Measurements from ENCODE around the gene CAVIN2.
"Not testable (repeated sequence)": the region's sequence is repeated elsewhere in the genome, so short reads cannot be mapped to it uniquely, and the experiment has no call there.

The CAVIN2 gene

DNA sequence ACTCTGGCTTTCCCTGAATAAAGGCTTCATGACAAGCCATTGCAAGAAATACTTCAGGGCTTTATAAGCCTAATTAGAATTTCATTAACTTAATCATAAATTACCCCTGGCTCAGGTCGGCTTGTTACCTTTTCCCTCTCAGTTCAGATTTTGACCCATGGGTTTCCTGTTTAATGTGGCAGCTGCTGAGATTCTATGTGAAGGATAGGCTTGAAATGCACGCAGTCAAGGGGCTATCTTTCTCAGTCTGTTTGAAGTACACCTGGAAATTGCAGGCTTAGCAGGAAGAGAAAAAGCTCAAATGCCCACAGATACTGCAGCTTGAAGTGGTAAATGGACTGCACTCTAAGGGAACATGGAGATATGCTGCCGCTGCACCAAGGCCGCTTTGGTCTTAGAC, 49.4 kb downstream of the CAVIN2 start:
- no peak for DNase-seq

DNA sequence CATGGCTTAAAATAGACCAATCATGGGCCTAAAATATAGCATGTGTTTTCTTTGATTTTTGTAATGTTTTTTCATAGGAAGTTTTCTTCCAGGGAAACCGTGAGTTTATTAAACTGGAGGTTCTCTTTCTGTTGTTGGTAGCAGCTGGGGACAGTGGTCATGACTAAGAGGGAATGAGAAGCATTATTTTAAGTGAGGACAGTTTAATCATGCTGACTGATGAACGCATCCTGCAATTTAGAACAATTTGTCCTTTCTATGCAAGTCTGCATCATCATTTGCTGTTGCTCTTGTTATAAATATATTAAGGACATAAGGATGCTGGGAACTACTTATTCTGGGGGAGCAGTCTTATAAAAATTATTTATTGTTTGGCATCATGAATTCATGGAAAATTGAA, 51.2 kb downstream of the CAVIN2 start:
- no peak for DNase-seq

DNA sequence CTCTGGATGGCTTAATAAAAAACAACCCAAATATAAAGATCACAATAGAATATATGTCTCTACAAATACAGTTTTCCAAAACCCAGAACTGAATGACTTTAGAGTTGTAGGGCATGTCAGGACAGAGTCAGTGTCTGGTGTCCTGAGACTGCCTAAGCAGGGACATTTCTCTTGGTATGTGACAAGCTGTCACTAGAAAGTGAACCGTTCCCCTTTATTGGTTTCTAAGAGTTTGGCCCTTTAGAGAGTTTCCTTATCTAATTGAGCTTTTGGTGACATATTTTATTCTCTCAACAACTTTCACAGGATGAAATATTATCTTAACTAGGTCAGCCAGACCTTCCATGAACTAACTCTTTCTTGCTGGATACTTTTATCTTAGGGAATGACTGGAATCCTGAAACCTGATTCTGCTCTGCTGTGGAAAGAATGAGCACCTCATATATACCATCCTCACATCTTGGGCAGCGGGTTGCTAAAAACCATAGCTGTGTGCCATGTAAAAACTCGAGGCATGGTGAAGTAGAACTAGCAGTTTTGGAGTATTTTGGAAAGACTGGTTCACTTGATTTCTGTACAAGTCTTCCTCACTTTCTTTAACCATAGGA, 54.8 kb downstream of the CAVIN2 start:
- DNase-seq, result no peak

DNA sequence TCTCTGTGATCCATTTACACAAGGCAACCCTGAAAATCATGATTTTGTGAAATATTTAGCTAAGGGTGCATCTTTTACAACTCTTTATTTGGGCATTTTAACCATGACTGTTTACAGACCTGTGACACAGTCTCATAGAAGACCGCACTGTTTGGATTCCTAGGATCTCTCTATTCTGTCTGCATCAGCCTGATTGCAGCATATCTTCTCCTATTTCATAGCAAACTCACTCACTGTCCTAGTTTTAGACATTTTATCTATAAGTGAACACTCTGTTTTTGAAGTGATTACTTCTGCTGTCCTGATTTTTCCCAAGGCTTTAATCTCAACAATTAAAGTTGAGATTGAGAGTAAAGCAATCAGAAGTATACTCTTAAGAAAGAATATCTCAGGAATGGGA, 56.2 kb downstream of the CAVIN2 start:
- DNase-seq, result no peak

DNA sequence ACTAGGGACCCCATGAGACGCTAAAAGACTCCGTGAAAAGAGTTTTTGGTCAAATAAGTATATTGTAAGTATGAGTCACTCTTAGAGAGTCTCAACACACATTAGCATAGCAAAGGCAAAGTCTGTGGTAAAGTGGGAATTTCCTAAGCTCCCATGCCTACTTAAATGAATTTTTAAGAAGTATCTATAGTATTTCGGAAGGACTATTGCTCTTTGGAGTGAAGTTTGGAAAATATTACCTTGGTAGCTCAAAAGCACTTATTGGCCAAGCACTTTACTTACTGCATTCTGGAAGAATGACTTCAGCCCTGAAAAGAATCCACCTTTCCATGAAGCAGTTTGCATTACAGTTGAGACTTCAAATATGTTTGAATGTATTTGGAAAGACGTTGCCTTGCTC, 57.1 kb downstream of the CAVIN2 start:
- no peak for DNase-seq

DNA sequence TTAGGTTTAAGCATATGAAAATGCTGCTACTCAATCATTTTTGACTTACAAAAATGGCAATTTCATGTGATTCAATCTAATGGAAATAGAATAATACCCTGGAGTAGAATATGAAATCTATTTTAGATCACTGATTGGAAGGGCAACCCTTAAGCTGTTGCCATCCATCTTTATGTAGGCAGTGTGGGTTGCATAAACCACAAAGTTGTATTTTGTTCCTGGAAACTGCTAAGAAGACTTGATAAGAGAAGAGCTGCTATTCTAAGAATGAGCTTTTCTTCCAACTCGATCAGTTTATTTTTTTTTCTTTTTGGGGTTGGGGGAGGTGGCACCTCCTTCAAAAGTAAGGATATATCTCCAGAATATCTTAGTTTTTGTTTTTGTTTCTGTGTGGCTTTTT, 60.2 kb downstream of the CAVIN2 start:
- no peak for DNase-seq

DNA sequence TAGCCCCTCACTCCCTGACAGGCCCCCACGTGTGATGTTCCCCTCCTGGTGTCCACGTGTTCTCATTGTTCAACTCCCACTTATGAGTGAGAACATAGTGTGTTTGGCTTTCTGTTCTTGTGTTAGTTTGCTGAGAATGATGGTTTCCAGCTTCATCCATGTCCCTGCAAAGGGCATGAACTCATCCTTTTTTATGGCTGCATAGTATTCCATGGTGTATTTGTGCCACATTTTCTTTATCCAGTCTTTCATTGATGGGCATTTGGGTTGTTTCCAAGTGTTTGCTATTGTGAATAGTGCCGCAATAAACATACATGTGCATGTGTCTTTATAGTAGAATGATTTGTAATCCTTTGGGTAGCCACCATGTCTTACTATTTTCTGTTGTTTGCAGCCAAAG, 61.2 kb downstream of the CAVIN2 start:
- not testable (repeated sequence) for DNase-seq

Measured in activated T-cell treated with anti-CD3 and anti-CD28 coated beads for 4 hours (primary cell).